Measurements from ENCODE around the gene HIC2. TPM values are rescaled to one million over a fixed set of nuclear protein-coding genes. Genes with fewer than 3 reads are reported as not detected.
"Not testable (repeated sequence)": the region's sequence is repeated elsewhere in the genome, so short reads cannot be mapped to it uniquely, and the experiment has no call there.

Gene HIC2
- total RNA-seq, 1 donor, result 1.4 TPM

GRCh38 chr22:21472984-21473383 lies 55.8 kb downstream of the HIC2 start:
- not testable (repeated sequence) for H3K27me3 ChIP-seq (ENCODE audit: insufficient read depth, low read length); H3K27ac ChIP-seq (ENCODE audit: low read depth, low read length); H2AFZ ChIP-seq (ENCODE audit: low read length); H3K4me2 ChIP-seq (ENCODE audit: insufficient read depth, low read length); H4K20me1 ChIP-seq (ENCODE audit: insufficient read depth, low read length); H3K36me3 ChIP-seq (ENCODE audit: insufficient read depth, low read length); H3K4me1 ChIP-seq (ENCODE audit: insufficient read depth, low read length); DNase-seq (ENCODE audit: insufficient read length, low spot score, missing footprints); H3K4me3 ChIP-seq (ENCODE audit: insufficient read depth, low read length); H3K9me3 ChIP-seq (ENCODE audit: low read depth, low read length); H3K79me2 ChIP-seq (ENCODE audit: insufficient read depth, low read length)

GRCh38 chr22:21473664-21474063 lies 56.5 kb downstream of the HIC2 start:
- H3K27me3 ChIP-seq (ENCODE audit: insufficient read depth, low read length); H3K4me3 ChIP-seq (ENCODE audit: insufficient read depth, low read length); H3K27ac ChIP-seq (ENCODE audit: low read depth, low read length); H2AFZ ChIP-seq (ENCODE audit: low read length); H3K4me1 ChIP-seq (ENCODE audit: insufficient read depth, low read length); H4K20me1 ChIP-seq (ENCODE audit: insufficient read depth, low read length); H3K79me2 ChIP-seq (ENCODE audit: insufficient read depth, low read length); DNase-seq (ENCODE audit: insufficient read length, low spot score, missing footprints); H3K4me2 ChIP-seq (ENCODE audit: insufficient read depth, low read length); H3K9me3 ChIP-seq (ENCODE audit: low read depth, low read length); H3K36me3 ChIP-seq (ENCODE audit: insufficient read depth, low read length): not testable (repeated sequence)

GRCh38 chr22:21484039-21484438 lies 66.9 kb downstream of the HIC2 start:
- H3K27ac ChIP-seq (ENCODE audit: low read depth, low read length); H3K4me1 ChIP-seq (ENCODE audit: insufficient read depth, low read length); DNase-seq (ENCODE audit: insufficient read length, low spot score, missing footprints): not testable (repeated sequence)

GRCh38 chr22:21487723-21488122 lies 70.6 kb downstream of the HIC2 start:
- H3K4me1 ChIP-seq (ENCODE audit: insufficient read depth, low read length); H3K36me3 ChIP-seq (ENCODE audit: insufficient read depth, low read length); H4K20me1 ChIP-seq (ENCODE audit: insufficient read depth, low read length); DNase-seq (ENCODE audit: insufficient read length, low spot score, missing footprints); H3K27me3 ChIP-seq (ENCODE audit: insufficient read depth, low read length); H3K4me2 ChIP-seq (ENCODE audit: insufficient read depth, low read length); H3K4me3 ChIP-seq (ENCODE audit: insufficient read depth, low read length); H3K9me3 ChIP-seq (ENCODE audit: low read depth, low read length); H2AFZ ChIP-seq (ENCODE audit: low read length); H3K27ac ChIP-seq (ENCODE audit: low read depth, low read length); H3K79me2 ChIP-seq (ENCODE audit: insufficient read depth, low read length): not testable (repeated sequence)

More at GRCh38 chr22:21484039-21484438, 66.9 kb downstream of the HIC2 start:
- H3K36me3 ChIP-seq (ENCODE audit: insufficient read depth, low read length); H2AFZ ChIP-seq (ENCODE audit: low read length); H3K27me3 ChIP-seq (ENCODE audit: insufficient read depth, low read length); H3K79me2 ChIP-seq (ENCODE audit: insufficient read depth, low read length); H3K9me3 ChIP-seq (ENCODE audit: low read depth, low read length); H3K4me2 ChIP-seq (ENCODE audit: insufficient read depth, low read length); H4K20me1 ChIP-seq (ENCODE audit: insufficient read depth, low read length); H3K4me3 ChIP-seq (ENCODE audit: insufficient read depth, low read length): not testable (repeated sequence)

- not testable (repeated sequence) for H4K20me1 ChIP-seq (ENCODE audit: insufficient read depth, low read length); H3K9me3 ChIP-seq (ENCODE audit: low read depth, low read length); H3K36me3 ChIP-seq (ENCODE audit: insufficient read depth, low read length); H3K27ac ChIP-seq (ENCODE audit: low read depth, low read length); H3K4me2 ChIP-seq (ENCODE audit: insufficient read depth, low read length); H3K4me1 ChIP-seq (ENCODE audit: insufficient read depth, low read length); DNase-seq (ENCODE audit: insufficient read length, low spot score, missing footprints); H3K79me2 ChIP-seq (ENCODE audit: insufficient read depth, low read length); H3K27me3 ChIP-seq (ENCODE audit: insufficient read depth, low read length); H3K4me3 ChIP-seq (ENCODE audit: insufficient read depth, low read length); H2AFZ ChIP-seq (ENCODE audit: low read length)
Measured at GRCh38 chr22:21489149-21489680, 72.0 kb downstream of the HIC2 start.

- H3K36me3 ChIP-seq (ENCODE audit: insufficient read depth, low read length); H3K9me3 ChIP-seq (ENCODE audit: low read depth, low read length); H3K79me2 ChIP-seq (ENCODE audit: insufficient read depth, low read length); H3K4me1 ChIP-seq (ENCODE audit: insufficient read depth, low read length); DNase-seq (ENCODE audit: insufficient read length, low spot score, missing footprints); H3K27ac ChIP-seq (ENCODE audit: low read depth, low read length); H4K20me1 ChIP-seq (ENCODE audit: insufficient read depth, low read length); H2AFZ ChIP-seq (ENCODE audit: low read length); H3K4me2 ChIP-seq (ENCODE audit: insufficient read depth, low read length); H3K4me3 ChIP-seq (ENCODE audit: insufficient read depth, low read length); H3K27me3 ChIP-seq (ENCODE audit: insufficient read depth, low read length): not testable (repeated sequence)
Measured at GRCh38 chr22:21490556-21490955, 73.4 kb downstream of the HIC2 start.

GRCh38 chr22:21492271-21492670 lies 75.1 kb downstream of the HIC2 start:
- not testable (repeated sequence) for H3K4me1 ChIP-seq (ENCODE audit: insufficient read depth, low read length); H3K4me2 ChIP-seq (ENCODE audit: insufficient read depth, low read length); H3K36me3 ChIP-seq (ENCODE audit: insufficient read depth, low read length); H3K4me3 ChIP-seq (ENCODE audit: insufficient read depth, low read length); H3K27me3 ChIP-seq (ENCODE audit: insufficient read depth, low read length); H4K20me1 ChIP-seq (ENCODE audit: insufficient read depth, low read length); H3K79me2 ChIP-seq (ENCODE audit: insufficient read depth, low read length); H3K27ac ChIP-seq (ENCODE audit: low read depth, low read length); H3K9me3 ChIP-seq (ENCODE audit: low read depth, low read length); DNase-seq (ENCODE audit: insufficient read length, low spot score, missing footprints); H2AFZ ChIP-seq (ENCODE audit: low read length)

- not testable (repeated sequence) for H4K20me1 ChIP-seq (ENCODE audit: insufficient read depth, low read length); H3K4me2 ChIP-seq (ENCODE audit: insufficient read depth, low read length); H3K27ac ChIP-seq (ENCODE audit: low read depth, low read length); H3K79me2 ChIP-seq (ENCODE audit: insufficient read depth, low read length); H3K36me3 ChIP-seq (ENCODE audit: insufficient read depth, low read length); H3K9me3 ChIP-seq (ENCODE audit: low read depth, low read length); H3K4me1 ChIP-seq (ENCODE audit: insufficient read depth, low read length); H3K4me3 ChIP-seq (ENCODE audit: insufficient read depth, low read length); DNase-seq (ENCODE audit: insufficient read length, low spot score, missing footprints); H2AFZ ChIP-seq (ENCODE audit: low read length); H3K27me3 ChIP-seq (ENCODE audit: insufficient read depth, low read length)
Measured at GRCh38 chr22:21493789-21494782, 76.9 kb downstream of the HIC2 start.

GRCh38 chr22:21497984-21498383 lies 80.8 kb downstream of the HIC2 start:
- H3K27me3 ChIP-seq (ENCODE audit: insufficient read depth, low read length); H3K4me1 ChIP-seq (ENCODE audit: insufficient read depth, low read length); H3K4me2 ChIP-seq (ENCODE audit: insufficient read depth, low read length); DNase-seq (ENCODE audit: insufficient read length, low spot score, missing footprints); H3K27ac ChIP-seq (ENCODE audit: low read depth, low read length); H3K9me3 ChIP-seq (ENCODE audit: low read depth, low read length); H4K20me1 ChIP-seq (ENCODE audit: insufficient read depth, low read length); H3K79me2 ChIP-seq (ENCODE audit: insufficient read depth, low read length); H3K4me3 ChIP-seq (ENCODE audit: insufficient read depth, low read length); H2AFZ ChIP-seq (ENCODE audit: low read length); H3K36me3 ChIP-seq (ENCODE audit: insufficient read depth, low read length): not testable (repeated sequence)

Measured in osteoblast (primary cell).